ENCODE measurements around the gene S100PBP. TPM values are rescaled to one million over a fixed set of nuclear protein-coding genes. Genes with fewer than 3 reads are reported as not detected.

S100PBP gene
- total RNA-seq, 2 experiments from 2014 or later, result 58.0 to 65.8 TPM

- Mint-ChIP-seq H3K36me3 (ENCODE audit: low read depth) (peaks cover 2% of the 10 kb centered on the region), H3K4me1 (peaks cover 7% of the 10 kb centered on the region), H3K27me3 (peaks cover 43% of the 10 kb centered on the region), H3K4me3 (peak overlapping the region; percentile 49), H3K9me3 (no peaks in the 10 kb centered on the region), H3K27ac (no peak overlapping the region)
- DNase-seq, result no peak
- ChIA-PET POLR2A (no interaction called here), CTCF (no interaction called here)
These were observed 52.6 kb downstream of the S100PBP start for GRCh38 chr1:32869923-32870614.

GRCh38 chr1:32870615-32871363 is 53.3 kb downstream of the S100PBP start, which contains the start of gene FNDC5:
Gene FNDC5 (minus strand): TSS chr1:32870912.
- CTCF ChIA-PET, result interaction anchor here (1.3 to 3.0 kb wide), 5 partner anchors 9 to 216 kb away, joined by 3 to 14 read pairs (median 6); no protein-coding TSS in a partner anchor
- Mint-ChIP-seq H3K9me3 (no peaks in the 10 kb centered on the region), H3K27me3 (peaks cover 50% of the 10 kb centered on the region)

GRCh38 chr1:32871364-32872191 is 54.1 kb downstream of the S100PBP start:
- Mint-ChIP-seq H3K4me3 (no peak overlapping the region), H3K9me3 (no peaks in the 10 kb centered on the region), H3K27me3 (peaks cover 52% of the 10 kb centered on the region), H3K36me3 (ENCODE audit: low read depth) (peaks cover 2% of the 10 kb centered on the region), H3K27ac (no peak overlapping the region), H3K4me1 (peaks cover 7% of the 10 kb centered on the region)
- DNase-seq, result no peak
- POLR2A ChIA-PET, result no interaction called here
- CTCF ChIA-PET, result interaction anchor here (1.0 to 3.0 kb wide), 6 partner anchors 10 to 215 kb away, joined by 3 to 14 read pairs (median 5); no protein-coding TSS in a partner anchor

More at GRCh38 chr1:32870615-32871363, 53.3 kb downstream of the S100PBP start, which contains the start of gene FNDC5:
- no peak for DNase-seq
- POLR2A ChIA-PET, result no interaction called here
- Mint-ChIP-seq H3K36me3 (ENCODE audit: low read depth) (peaks cover 2% of the 10 kb centered on the region), H3K4me3 (peak within 1 kb of the TSS; percentile 49), H3K4me1 (peaks cover 7% of the 10 kb centered on the region), H3K27ac (no peak within 1 kb of the TSS)

- H3K27ac Mint-ChIP-seq, result no peak overlapping the region
- CTCF ChIA-PET, result interaction anchor here (1.0 to 3.0 kb wide), 6 partner anchors 11 to 214 kb away, joined by 3 to 14 read pairs (median 5); no protein-coding TSS in a partner anchor
- H3K4me1 Mint-ChIP-seq, result peaks cover 7% of the 10 kb centered on the region
- POLR2A ChIA-PET, result no interaction called here
- no peaks in the 10 kb centered on the region for H3K9me3 Mint-ChIP-seq
- peaks cover 52% of the 10 kb centered on the region for H3K27me3 Mint-ChIP-seq
- H3K4me3 Mint-ChIP-seq, result no peak overlapping the region
- DNase-seq, result no peak
- H3K36me3 Mint-ChIP-seq (ENCODE audit: low read depth), result peaks cover 2% of the 10 kb centered on the region
These were observed 54.7 kb downstream of the S100PBP start for GRCh38 chr1:32872192-32872460.

GRCh38 chr1:32873484-32873883 is 56.0 kb downstream of the S100PBP start:
- no peak overlapping the region for H3K27ac Mint-ChIP-seq
- no peaks in the 10 kb centered on the region for H3K9me3 Mint-ChIP-seq
- H3K4me3 Mint-ChIP-seq, result no peak overlapping the region
- H3K4me1 Mint-ChIP-seq, result peaks cover 7% of the 10 kb centered on the region
- no peak for DNase-seq
- CTCF ChIA-PET, result interaction anchor here (0.6 to 3.0 kb wide), 5 partner anchors 11 to 353 kb away, joined by 3 to 14 read pairs (median 3); no protein-coding TSS in a partner anchor
- POLR2A ChIA-PET, result no interaction called here
- H3K36me3 Mint-ChIP-seq (ENCODE audit: low read depth), result peaks cover 2% of the 10 kb centered on the region
- peaks cover 58% of the 10 kb centered on the region for H3K27me3 Mint-ChIP-seq

- no peak overlapping the region for H3K27ac Mint-ChIP-seq
- peaks cover 47% of the 10 kb centered on the region for H3K27me3 Mint-ChIP-seq
- ChIA-PET POLR2A (no interaction called here), CTCF (interaction anchor here (0.9 to 2.6 kb wide), 9 partner anchors 10 to 355 kb away, joined by 3 to 11 read pairs (median 3); partner anchors contain the start of gene HPCA)
- H3K36me3 Mint-ChIP-seq (ENCODE audit: low read depth), result no peaks in the 10 kb centered on the region
- H3K4me3 Mint-ChIP-seq, result no peak overlapping the region
- DNase-seq, result no peak
- H3K4me1 Mint-ChIP-seq, result peaks cover 7% of the 10 kb centered on the region
- H3K9me3 Mint-ChIP-seq, result no peaks in the 10 kb centered on the region
These were observed 57.7 kb downstream of the S100PBP start for GRCh38 chr1:32874860-32875752.

- Mint-ChIP-seq H3K27ac (no peak overlapping the region), H3K36me3 (ENCODE audit: low read depth) (no peaks in the 10 kb centered on the region), H3K9me3 (no peaks in the 10 kb centered on the region), H3K4me3 (no peak overlapping the region), H3K4me1 (no peaks in the 10 kb centered on the region), H3K27me3 (peaks cover 42% of the 10 kb centered on the region)
- POLR2A ChIA-PET, result no interaction called here
- CTCF ChIA-PET, result interaction anchor here (0.6 to 2.6 kb wide), 16 partner anchors 9 to 210 kb away, joined by 3 to 12 read pairs (median 4); partner anchors contain the start of genes AZIN2 and HPCA
- DNase-seq, result peak; percentile 72
These were observed 59.1 kb downstream of the S100PBP start for GRCh38 chr1:32876341-32877210.

- Mint-ChIP-seq H3K4me3 (no peak overlapping the region), H3K27ac (no peak overlapping the region), H3K36me3 (ENCODE audit: low read depth) (no peaks in the 10 kb centered on the region), H3K9me3 (no peaks in the 10 kb centered on the region), H3K27me3 (peaks cover 35% of the 10 kb centered on the region), H3K4me1 (no peaks in the 10 kb centered on the region)
- no peak for DNase-seq
- CTCF ChIA-PET, result interaction anchor here (0.6 to 2.6 kb wide), 11 partner anchors 8 to 209 kb away, joined by 3 to 12 read pairs (median 4); partner anchors contain the start of genes AZIN2 and HPCA
- POLR2A ChIA-PET, result no interaction called here
These were observed 60.0 kb downstream of the S100PBP start for GRCh38 chr1:32877211-32878110.

- POLR2A ChIA-PET, result no interaction called here
- Mint-ChIP-seq H3K4me1 (no peaks in the 10 kb centered on the region), H3K27me3 (peaks cover 31% of the 10 kb centered on the region), H3K27ac (no peak overlapping the region), H3K9me3 (no peaks in the 10 kb centered on the region), H3K4me3 (no peak overlapping the region), H3K36me3 (ENCODE audit: low read depth) (no peaks in the 10 kb centered on the region)
- no peak for DNase-seq
- CTCF ChIA-PET, result interaction anchor here (1.2 to 1.8 kb wide), 2 partner anchors 166 to 208 kb away, joined by 5 read pairs; no protein-coding TSS in a partner anchor
These were observed 60.7 kb downstream of the S100PBP start for GRCh38 chr1:32878183-32878582.

- Mint-ChIP-seq H3K36me3 (ENCODE audit: low read depth) (no peaks in the 10 kb centered on the region), H3K4me3 (no peak overlapping the region), H3K27ac (no peak overlapping the region), H3K4me1 (no peaks in the 10 kb centered on the region), H3K9me3 (no peaks in the 10 kb centered on the region), H3K27me3 (peaks cover 32% of the 10 kb centered on the region)
- ChIA-PET CTCF (interaction anchor here (0.6 to 1.8 kb wide), 3 partner anchors 167 to 1080 kb away, joined by 4 to 5 read pairs (median 5); no protein-coding TSS in a partner anchor), POLR2A (no interaction called here)
- DNase-seq, result no peak
These were observed 61.2 kb downstream of the S100PBP start for GRCh38 chr1:32878637-32879041.
